ENCODE results near the gene GSG1.

GRCh38 chr12:13084898-13085640 is 18.4 kb downstream of the GSG1 start:
- TF ChIP-seq SUZ12 (IDR thresholded peaks at IDR 0.05; ENCODE audit: extremely low read depth, insufficient read depth, insufficient read length), result no peak
- no peak for TF ChIP-seq ZNF274 (IDR thresholded peaks at IDR 0.05; ENCODE audit: low read depth, low read length)
- no peak for TF ChIP-seq YY1 (IDR thresholded peaks at IDR 0.05; ENCODE audit: insufficient read depth, insufficient read length)
